WTC11 (cell line): ENCODE data around the gene COL19A1.

Experiments
- TF ChIP-seq, protein P1 (sequence below): fragments of 200-600 bp; IDR thresholded peaks from 2 replicates; pipeline ENCODE4 v1.8.0; 2022; ENCODE audit warnings: antibody characterized with exemption
- TF ChIP-seq, protein P2 (sequence below): sonication (generic); formaldehyde crosslinking; IDR thresholded peaks from 2 replicates; pipeline ENCODE4 v1.8.0; 2022; ENCODE audit warnings: mild to moderate bottlenecking, missing genetic modification reagents

DNA sequence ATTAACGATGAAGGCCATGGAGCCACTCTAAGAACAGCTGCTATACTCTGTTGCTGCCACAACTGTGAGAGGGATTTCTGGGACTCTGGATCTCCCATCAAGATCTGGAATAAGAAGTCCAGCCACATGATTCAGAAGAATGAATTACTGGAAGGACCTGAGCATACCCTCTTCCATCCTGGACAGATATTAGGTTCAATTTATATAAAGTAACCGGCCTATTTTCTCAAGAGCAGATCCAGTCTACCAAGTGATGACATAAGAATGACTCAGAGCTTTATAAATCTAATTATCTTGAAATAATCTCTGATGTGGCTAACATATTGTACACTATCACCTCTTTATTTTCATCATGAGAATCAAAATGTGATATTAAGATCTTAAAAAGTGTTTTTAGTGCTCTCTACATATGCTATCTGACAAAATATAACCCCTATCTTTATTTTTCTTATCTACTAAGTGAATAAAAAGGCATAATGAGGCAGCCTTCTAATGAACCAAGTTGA lies 391.5 kb downstream of the COL19A1 start:
- TF ChIP-seq, protein P1, sequence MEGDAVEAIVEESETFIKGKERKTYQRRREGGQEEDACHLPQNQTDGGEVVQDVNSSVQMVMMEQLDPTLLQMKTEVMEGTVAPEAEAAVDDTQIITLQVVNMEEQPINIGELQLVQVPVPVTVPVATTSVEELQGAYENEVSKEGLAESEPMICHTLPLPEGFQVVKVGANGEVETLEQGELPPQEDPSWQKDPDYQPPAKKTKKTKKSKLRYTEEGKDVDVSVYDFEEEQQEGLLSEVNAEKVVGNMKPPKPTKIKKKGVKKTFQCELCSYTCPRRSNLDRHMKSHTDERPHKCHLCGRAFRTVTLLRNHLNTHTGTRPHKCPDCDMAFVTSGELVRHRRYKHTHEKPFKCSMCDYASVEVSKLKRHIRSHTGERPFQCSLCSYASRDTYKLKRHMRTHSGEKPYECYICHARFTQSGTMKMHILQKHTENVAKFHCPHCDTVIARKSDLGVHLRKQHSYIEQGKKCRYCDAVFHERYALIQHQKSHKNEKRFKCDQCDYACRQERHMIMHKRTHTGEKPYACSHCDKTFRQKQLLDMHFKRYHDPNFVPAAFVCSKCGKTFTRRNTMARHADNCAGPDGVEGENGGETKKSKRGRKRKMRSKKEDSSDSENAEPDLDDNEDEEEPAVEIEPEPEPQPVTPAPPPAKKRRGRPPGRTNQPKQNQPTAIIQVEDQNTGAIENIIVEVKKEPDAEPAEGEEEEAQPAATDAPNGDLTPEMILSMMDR: no peak
- TF ChIP-seq, protein P2, sequence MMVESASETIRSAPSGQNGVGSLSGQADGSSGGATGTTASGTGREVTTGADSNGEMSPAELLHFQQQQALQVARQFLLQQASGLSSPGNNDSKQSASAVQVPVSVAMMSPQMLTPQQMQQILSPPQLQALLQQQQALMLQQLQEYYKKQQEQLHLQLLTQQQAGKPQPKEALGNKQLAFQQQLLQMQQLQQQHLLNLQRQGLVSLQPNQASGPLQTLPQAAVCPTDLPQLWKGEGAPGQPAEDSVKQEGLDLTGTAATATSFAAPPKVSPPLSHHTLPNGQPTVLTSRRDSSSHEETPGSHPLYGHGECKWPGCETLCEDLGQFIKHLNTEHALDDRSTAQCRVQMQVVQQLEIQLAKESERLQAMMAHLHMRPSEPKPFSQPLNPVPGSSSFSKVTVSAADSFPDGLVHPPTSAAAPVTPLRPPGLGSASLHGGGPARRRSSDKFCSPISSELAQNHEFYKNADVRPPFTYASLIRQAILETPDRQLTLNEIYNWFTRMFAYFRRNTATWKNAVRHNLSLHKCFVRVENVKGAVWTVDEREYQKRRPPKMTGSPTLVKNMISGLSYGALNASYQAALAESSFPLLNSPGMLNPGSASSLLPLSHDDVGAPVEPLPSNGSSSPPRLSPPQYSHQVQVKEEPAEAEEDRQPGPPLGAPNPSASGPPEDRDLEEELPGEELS (CRISPR knock-in tag): no peak
